Smooth muscle cell (in vitro differentiated cells): ENCODE measurements around the gene MS4A15. TPM values are rescaled to one million over a fixed set of nuclear protein-coding genes. Genes with fewer than 3 reads are reported as not detected.

Experiments
- DNase-seq: peaks from one replicate; lab custom pipeline; 2025; ENCODE audit not compliant: unreplicated experiment; lab: John Stamatoyannopoulos, UW
- H2AFZ ChIP-seq: fragments of 200-600 bp; sonication (generic); 2 replicates; pipeline ENCODE4 v1.6.0; 2016; ENCODE audit warnings: antibody characterized with exemption, low read depth, mild to moderate bottlenecking
- H3F3A ChIP-seq: fragments of 200-600 bp; sonication (generic); 2 replicates; pipeline ENCODE4 v1.6.0; 2017; ENCODE audit warnings: antibody characterized with exemption, low read depth
- H3K27ac ChIP-seq: fragments of 200-600 bp; sonication (generic); 2 replicates; pipeline ENCODE4 v1.5.1; 2016; ENCODE audit warnings: low read depth, mild to moderate bottlenecking
- H3K27me3 ChIP-seq: fragments of 200-600 bp; sonication (generic); 2 replicates; pipeline ENCODE4 v1.6.1; 2016; ENCODE audit warnings: low read depth, mild to moderate bottlenecking
- H3K36me3 ChIP-seq: fragments of 200-600 bp; sonication (generic); 2 replicates; pipeline ENCODE4 v1.5.1; 2016; ENCODE audit warnings: low read depth
- H3K4me1 ChIP-seq: fragments of 200-600 bp; sonication (generic); 2 replicates; pipeline ENCODE4 v1.5.1; 2016; ENCODE audit warnings: low read depth
- H3K4me2 ChIP-seq: fragments of 200-600 bp; sonication (generic); 2 replicates; pipeline ENCODE4 v1.6.0; 2016; ENCODE audit warnings: mild to moderate bottlenecking
- H3K4me3 ChIP-seq: fragments of 200-600 bp; sonication (generic); 2 replicates; pipeline ENCODE4 v1.5.1; 2016; ENCODE audit warnings: mild to moderate bottlenecking
- H3K79me2 ChIP-seq: fragments of 200-600 bp; sonication (generic); 2 replicates; pipeline ENCODE4 v1.6.0; 2016; ENCODE audit warnings: low read depth, mild to moderate bottlenecking
- H3K9ac ChIP-seq: fragments of 200-600 bp; sonication (generic); 2 replicates; pipeline ENCODE4 v1.6.0; 2016; ENCODE audit warnings: low read depth
- H3K9me3 ChIP-seq: fragments of 200-600 bp; sonication (generic); replicated peaks from 2 replicates; pipeline ENCODE4 v1.5.1; 2016; ENCODE audit warnings: low read depth
- H4K20me1 ChIP-seq: fragments of 200-600 bp; sonication (generic); 2 replicates; pipeline ENCODE4 v1.6.0; 2016; ENCODE audit warnings: low read depth
- WGBS: methylation state at CpG from one replicate; pipeline ENCODE4 v1.1.7; 2016; ENCODE audit warnings: low lambda C conversion rate; 5-methylcytosine and 5-hydroxymethylcytosine counted together
- polyA plus RNA-seq: library from polyadenylated mRNA; unstranded; fragments of >200 nt; fragmentation: Nextera tagmentation; extraction: Ambion mirVana; gene quantifications from 2 replicates; pipeline ENCODE4 v1.2.1, GENCODE V29; 2016
- total RNA-seq: library from RNA; depleted of rRNA; stranded (reverse); fragments of >200 nt; gene quantifications from 2 replicates; pipeline ENCODE4 v1.2.3, GENCODE V29; 2014
- TF ChIP-seq, protein P1 (sequence below): fragments of 200-600 bp; sonication (generic); IDR thresholded peaks from 2 replicates; pipeline ENCODE4 v1.5.1; 2017; ENCODE audit warnings: borderline replicate concordance, mild to moderate bottlenecking, antibody characterized with exemption; ENCODE audit not compliant: insufficient read depth, poor library complexity, severe bottlenecking

The MS4A15 gene
- total and polyA plus RNA-seq, 2 experiments from 2014 or later, result not detected

DNA sequence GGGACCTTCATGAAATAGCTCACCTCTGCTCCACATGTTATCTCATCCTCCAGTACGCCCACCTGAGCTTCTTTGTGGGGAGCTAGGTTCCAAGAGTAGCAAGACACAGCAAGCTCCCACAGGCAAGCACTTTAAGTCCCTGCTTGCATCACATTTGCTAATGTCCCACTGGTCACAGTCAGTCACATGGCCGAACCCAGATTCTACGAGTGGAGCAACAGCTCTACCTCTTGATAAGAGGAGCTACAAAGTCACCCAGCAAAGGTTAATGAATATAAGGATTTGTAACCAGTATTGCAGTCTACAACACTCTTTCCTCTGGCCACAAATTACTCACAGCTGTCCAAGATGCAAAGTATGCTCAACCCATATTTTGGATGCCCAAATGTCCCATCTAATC lies 15.2 kb upstream of the MS4A15 start:
- Histone ChIP-seq H3K4me2 (no peak overlapping the region), H3K36me3 (no peaks in the 10 kb centered on the region), H3K79me2 (no peaks in the 10 kb centered on the region), H3K4me1 (no peaks in the 10 kb centered on the region), H3K9ac (no peak overlapping the region), H3K27me3 (no peaks in the 10 kb centered on the region), H4K20me1 (no peaks in the 10 kb centered on the region), H3F3A (no peaks in the 10 kb centered on the region), H3K27ac (no peak overlapping the region), H3K9me3 (no peaks in the 10 kb centered on the region), H3K4me3 (no peak overlapping the region), H2AFZ (no peak overlapping the region)
- TF ChIP-seq, protein P1, sequence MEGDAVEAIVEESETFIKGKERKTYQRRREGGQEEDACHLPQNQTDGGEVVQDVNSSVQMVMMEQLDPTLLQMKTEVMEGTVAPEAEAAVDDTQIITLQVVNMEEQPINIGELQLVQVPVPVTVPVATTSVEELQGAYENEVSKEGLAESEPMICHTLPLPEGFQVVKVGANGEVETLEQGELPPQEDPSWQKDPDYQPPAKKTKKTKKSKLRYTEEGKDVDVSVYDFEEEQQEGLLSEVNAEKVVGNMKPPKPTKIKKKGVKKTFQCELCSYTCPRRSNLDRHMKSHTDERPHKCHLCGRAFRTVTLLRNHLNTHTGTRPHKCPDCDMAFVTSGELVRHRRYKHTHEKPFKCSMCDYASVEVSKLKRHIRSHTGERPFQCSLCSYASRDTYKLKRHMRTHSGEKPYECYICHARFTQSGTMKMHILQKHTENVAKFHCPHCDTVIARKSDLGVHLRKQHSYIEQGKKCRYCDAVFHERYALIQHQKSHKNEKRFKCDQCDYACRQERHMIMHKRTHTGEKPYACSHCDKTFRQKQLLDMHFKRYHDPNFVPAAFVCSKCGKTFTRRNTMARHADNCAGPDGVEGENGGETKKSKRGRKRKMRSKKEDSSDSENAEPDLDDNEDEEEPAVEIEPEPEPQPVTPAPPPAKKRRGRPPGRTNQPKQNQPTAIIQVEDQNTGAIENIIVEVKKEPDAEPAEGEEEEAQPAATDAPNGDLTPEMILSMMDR, result no peak
- no peak for DNase-seq
- 73% methylated on average over 3 of the region's 3 CpGs for WGBS

DNA sequence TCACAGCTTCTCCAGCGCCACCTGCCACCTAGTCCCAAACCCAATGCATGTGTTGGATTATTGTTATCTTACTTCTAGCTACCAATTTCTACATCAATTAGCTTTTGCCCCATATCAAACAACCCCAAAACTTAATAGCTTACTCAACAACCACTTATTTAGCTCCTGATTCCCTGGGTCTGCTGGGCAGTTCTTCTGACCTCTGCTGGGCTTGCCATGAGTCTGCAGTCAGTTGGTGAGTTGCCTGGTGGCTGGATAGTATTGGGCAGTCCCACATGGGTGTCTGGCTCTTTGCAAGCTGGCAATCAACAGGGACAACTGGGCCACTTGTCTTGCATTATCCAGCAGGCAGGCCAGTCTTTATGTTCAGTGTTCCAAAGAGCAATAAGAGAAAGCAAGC lies 13.6 kb upstream of the MS4A15 start:
- H2AFZ ChIP-seq, result no peak overlapping the region
- 62% methylated on average over 1 of the region's 1 CpG for WGBS
- no peaks in the 10 kb centered on the region for H3K27me3 ChIP-seq
- no peaks in the 10 kb centered on the region for H3F3A ChIP-seq
- DNase-seq, result no peak
- TF ChIP-seq, protein P1, result no peak
- H3K4me2 ChIP-seq, result no peak overlapping the region
- no peak overlapping the region for H3K4me3 ChIP-seq
- no peak overlapping the region for H3K9ac ChIP-seq
- H4K20me1 ChIP-seq, result no peaks in the 10 kb centered on the region
- H3K27ac ChIP-seq, result no peak overlapping the region
- H3K36me3 ChIP-seq, result no peaks in the 10 kb centered on the region
- H3K4me1 ChIP-seq, result no peaks in the 10 kb centered on the region
- H3K9me3 ChIP-seq, result no peaks in the 10 kb centered on the region
- no peaks in the 10 kb centered on the region for H3K79me2 ChIP-seq

DNA sequence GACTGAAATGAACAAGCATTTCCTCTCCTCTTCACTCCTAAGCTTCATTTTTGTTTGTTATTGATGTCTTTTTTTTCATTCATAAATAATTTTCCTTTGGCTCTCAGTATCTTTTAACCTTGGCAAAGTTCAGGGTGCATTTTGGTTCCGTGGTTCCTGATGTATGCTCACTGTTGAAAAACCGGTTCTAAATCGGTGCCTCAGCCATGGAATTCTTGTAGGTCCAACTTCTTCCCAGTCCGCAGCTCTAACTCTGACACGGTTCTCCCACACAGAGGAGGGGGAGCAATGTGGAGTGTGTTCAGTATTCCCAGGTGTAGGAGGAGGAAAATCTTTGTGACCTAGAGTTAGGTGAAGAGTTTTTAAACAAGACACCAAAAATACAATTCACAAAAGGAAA lies 12.6 kb upstream of the MS4A15 start:
- no peaks in the 10 kb centered on the region for H3K36me3 ChIP-seq
- no peaks in the 10 kb centered on the region for H3K79me2 ChIP-seq
- no peaks in the 10 kb centered on the region for H3F3A ChIP-seq
- no peak for DNase-seq
- no peaks in the 10 kb centered on the region for H3K4me1 ChIP-seq
- no peaks in the 10 kb centered on the region for H4K20me1 ChIP-seq
- H3K4me2 ChIP-seq, result no peak overlapping the region
- H3K4me3 ChIP-seq, result no peak overlapping the region
- H3K27me3 ChIP-seq, result no peaks in the 10 kb centered on the region
- WGBS, result 78% methylated on average over 5 of the region's 5 CpGs
- H3K9ac ChIP-seq, result no peak overlapping the region
- H2AFZ ChIP-seq, result no peak overlapping the region
- H3K27ac ChIP-seq, result no peak overlapping the region
- H3K9me3 ChIP-seq, result no peaks in the 10 kb centered on the region
- TF ChIP-seq, protein P1, result no peak

DNA sequence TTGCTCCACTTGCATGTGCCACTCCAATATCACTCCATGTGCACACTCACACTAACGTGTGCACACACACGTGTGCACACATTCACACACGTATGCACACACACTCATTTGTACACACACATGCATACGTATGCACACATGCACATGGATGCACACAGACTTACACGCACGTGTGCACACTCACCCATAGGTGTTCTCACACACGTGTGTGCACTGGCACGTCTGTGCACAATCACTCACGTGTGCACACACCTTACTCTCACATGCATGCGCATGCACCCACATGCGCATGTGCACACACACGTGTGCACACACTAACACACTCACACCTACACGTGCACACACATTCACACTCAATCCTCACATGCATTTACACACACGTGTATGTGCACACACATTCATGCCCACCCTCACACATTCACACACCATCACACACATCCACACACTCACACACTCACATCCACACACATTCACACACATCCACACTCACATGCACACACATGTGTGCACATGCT lies 9.3 kb upstream of the MS4A15 start:
- H3K4me3 ChIP-seq, result no peak overlapping the region
- no peaks in the 10 kb centered on the region for H4K20me1 ChIP-seq
- no peak overlapping the region for H3K9ac ChIP-seq
- H3K27ac ChIP-seq, result no peak overlapping the region
- no peaks in the 10 kb centered on the region for H3K36me3 ChIP-seq
- no peaks in the 10 kb centered on the region for H3K4me1 ChIP-seq
- no peaks in the 10 kb centered on the region for H3K27me3 ChIP-seq
- H3K9me3 ChIP-seq, result no peaks in the 10 kb centered on the region
- TF ChIP-seq, protein P1, result no peak
- WGBS, result 91% methylated on average over 14 of the region's 14 CpGs
- H3K79me2 ChIP-seq, result no peaks in the 10 kb centered on the region
- no peak for DNase-seq
- H3F3A ChIP-seq, result no peaks in the 10 kb centered on the region
- H3K4me2 ChIP-seq, result no peak overlapping the region
- no peak overlapping the region for H2AFZ ChIP-seq
